Mesenchymal stem cell (in vitro differentiated cells and primary cell): ENCODE data around the gene TEKT5.

ENCODE experiments used
- DNase-seq: peaks from one replicate; pipeline ENCODE4 v3.0.0-alpha.2; 2013
- H2AFZ ChIP-seq: one replicate; pipeline ENCODE4 v1.6.1; 2013; ENCODE audit warnings: low read depth, mild to moderate bottlenecking, control low read depth, inconsistent platforms, low read length, moderate library complexity
- H2AK5ac ChIP-seq: 2 replicates; pipeline ENCODE4 v1.6.1; 2013; ENCODE audit warnings: low read length, moderate library complexity, mild to moderate bottlenecking, inconsistent platforms; ENCODE audit not compliant: severe bottlenecking
- H2BK120ac ChIP-seq: one replicate; pipeline ENCODE4 v1.6.1; 2013; ENCODE audit warnings: low read depth, mild to moderate bottlenecking, inconsistent platforms, low read length, moderate library complexity
- H2BK12ac ChIP-seq, 2 experiments: one replicate each; pipeline ENCODE4 v1.6.1; 2013; ENCODE audit warnings: inconsistent platforms in 2 of 2, low read length in 2 of 2, mild to moderate bottlenecking in 2 of 2, moderate library complexity in 2 of 2, control low read depth in 1 of 2
- H2BK15ac ChIP-seq: one replicate; pipeline ENCODE4 v1.6.1; 2013; ENCODE audit warnings: mild to moderate bottlenecking, low read depth, inconsistent platforms; ENCODE audit not compliant: poor library complexity, severe bottlenecking
- H2BK5ac ChIP-seq: 2 replicates; pipeline ENCODE4 v1.6.1; 2013; ENCODE audit warnings: low read depth, mild to moderate bottlenecking, low read length, control low read depth, inconsistent platforms; ENCODE audit not compliant: poor library complexity, severe bottlenecking
- H3K14ac ChIP-seq, 2 experiments: one replicate each; pipeline ENCODE4 v1.6.1; 2013; ENCODE audit warnings: inconsistent platforms in 2 of 2, low read length in 2 of 2, control low read depth in 1 of 2, mild to moderate bottlenecking in 1 of 2, moderate library complexity in 1 of 2
- H3K18ac ChIP-seq, 2 experiments: one replicate each; pipeline ENCODE4 v1.6.1; 2013; ENCODE audit warnings: inconsistent platforms in 2 of 2, low read length in 2 of 2, control low read depth in 1 of 2, low read depth in 1 of 2, mild to moderate bottlenecking in 1 of 2
- H3K23ac ChIP-seq, 2 experiments: one replicate each; pipeline ENCODE4 v1.6.1; 2013; ENCODE audit warnings: inconsistent platforms in 2 of 2, low read length in 2 of 2, mild to moderate bottlenecking in 2 of 2, moderate library complexity in 2 of 2, control low read depth in 1 of 2
- H3K27ac ChIP-seq: 2 replicates; pipeline ENCODE4 v1.5.1; 2013; ENCODE audit warnings: mild to moderate bottlenecking, moderate library complexity, low read length, control low read depth, inconsistent platforms; ENCODE audit not compliant: poor library complexity, severe bottlenecking
- H3K27me3 ChIP-seq, 2 experiments: 2 replicates each; pipeline versions ENCODE4 v1.6.1 to v1.7.0; 2013; ENCODE audit warnings: low read length in 2 of 2, mild to moderate bottlenecking in 2 of 2, moderate library complexity in 2 of 2, control low read depth in 1 of 2, inconsistent platforms in 1 of 2; ENCODE audit not compliant: control insufficient read depth in 1 of 2, insufficient read depth in 1 of 2
- H3K36me3 ChIP-seq, 2 experiments: 2 replicates each; pipeline versions ENCODE4 v1.6.1 to v1.7.0; 2013; ENCODE audit warnings: low read length in 2 of 2, control low read depth in 1 of 2, inconsistent platforms in 1 of 2, low read depth in 1 of 2, mild to moderate bottlenecking in 1 of 2; ENCODE audit not compliant: insufficient read depth in 2 of 2, control insufficient read depth in 1 of 2
- H3K4ac ChIP-seq, 2 experiments: one replicate each; pipeline ENCODE4 v1.6.1; 2013; ENCODE audit warnings: inconsistent platforms in 2 of 2, low read length in 2 of 2, mild to moderate bottlenecking in 2 of 2, moderate library complexity in 2 of 2, control low read depth in 1 of 2, low read depth in 1 of 2
- H3K4me1 ChIP-seq: 2 replicates; pipeline ENCODE4 v1.6.1; 2013; ENCODE audit warnings: low read depth, low read length, control low read depth; ENCODE audit not compliant: control insufficient read depth, insufficient read depth
- H3K4me2 ChIP-seq: 2 replicates; pipeline ENCODE4 v1.6.1; 2013; ENCODE audit warnings: low read length, mild to moderate bottlenecking, inconsistent platforms; ENCODE audit not compliant: poor library complexity, severe bottlenecking
- H3K4me3 ChIP-seq, 2 experiments: 2 replicates each; pipeline versions ENCODE4 v1.5.1 to v1.7.0; 2013; ENCODE audit warnings: low read length in 2 of 2, mild to moderate bottlenecking in 2 of 2, control low read depth in 1 of 2, low read depth in 1 of 2; ENCODE audit not compliant: insufficient read depth in 1 of 2
- H3K79me1 ChIP-seq: replicated peaks from 2 replicates; pipeline ENCODE4 v1.6.1; 2013; ENCODE audit warnings: mild to moderate bottlenecking, control low read depth, low read length, inconsistent platforms; ENCODE audit not compliant: poor library complexity, severe bottlenecking
- H3K9ac ChIP-seq: 2 replicates; pipeline ENCODE4 v1.7.0; 2013; ENCODE audit warnings: mild to moderate bottlenecking, low read length, moderate library complexity
- H3K9me3 ChIP-seq: 2 replicates; pipeline ENCODE4 v1.7.0; 2013; ENCODE audit warnings: mild to moderate bottlenecking, low read length; ENCODE audit not compliant: control insufficient read depth
- H4K8ac ChIP-seq: one replicate; pipeline ENCODE4 v1.6.1; 2013; ENCODE audit warnings: inconsistent platforms, mild to moderate bottlenecking, low read length, moderate library complexity
- H4K91ac ChIP-seq: one replicate; pipeline ENCODE4 v1.6.1; 2013; ENCODE audit warnings: mild to moderate bottlenecking, low read length, inconsistent platforms
- WGBS: methylation state at CpG from one replicate; pipeline ENCODE4 v1.1.7; 2013; ENCODE audit warnings: mixed read lengths; 5-methylcytosine and 5-hydroxymethylcytosine counted together

TEKT5 gene

GRCh38 chr16:10676284-10676683, 18.4 kb downstream of the TEKT5 start:
- no peak overlapping the region for H2AK5ac ChIP-seq
- no peak overlapping the region for H3K4ac ChIP-seq
- no peak overlapping the region for H3K23ac ChIP-seq
- H3K9ac ChIP-seq: no peak overlapping the region
- DNase-seq: no peak
- no peak overlapping the region for H3K4me2 ChIP-seq
- H2AFZ ChIP-seq: no peak overlapping the region
- no peak overlapping the region for H4K8ac ChIP-seq
- WGBS: 61% methylated on average over 6 of the region's 6 CpGs
- H2BK120ac ChIP-seq: no peak overlapping the region
- H3K79me1 ChIP-seq: no peaks in the 10 kb centered on the region
- no peaks in the 10 kb centered on the region for H3K4me1 ChIP-seq
- H3K4me3 ChIP-seq: no peak overlapping the region
- H3K27me3 ChIP-seq: peaks cover 6 to 29% of the 10 kb centered on the region in 2 experiments
- H3K18ac ChIP-seq: no peak overlapping the region
- no peak overlapping the region for H4K91ac ChIP-seq
- H3K14ac ChIP-seq: no peak overlapping the region
- no peaks in the 10 kb centered on the region for H3K9me3 ChIP-seq
- H2BK12ac ChIP-seq: no peak overlapping the region
- no peak overlapping the region for H2BK15ac ChIP-seq
- no peak overlapping the region for H3K27ac ChIP-seq
- no peak overlapping the region for H2BK5ac ChIP-seq
- H3K36me3 ChIP-seq: no peaks in the 10 kb centered on the region

- no peak overlapping the region for H2BK15ac ChIP-seq
- H3K9me3 ChIP-seq: no peaks in the 10 kb centered on the region
- no peak overlapping the region for H2BK5ac ChIP-seq
- no peak overlapping the region for H4K91ac ChIP-seq
- no peak for DNase-seq
- no peak overlapping the region for H2AFZ ChIP-seq
- no peak overlapping the region for H4K8ac ChIP-seq
- no peak overlapping the region for H3K9ac ChIP-seq
- H3K23ac ChIP-seq: no peak overlapping the region
- no peak overlapping the region for H3K27ac ChIP-seq
- H3K79me1 ChIP-seq: no peaks in the 10 kb centered on the region
- no peak overlapping the region for H3K14ac ChIP-seq
- no peak overlapping the region for H3K18ac ChIP-seq
- peaks cover 6 to 29% of the 10 kb centered on the region in 2 experiments for H3K27me3 ChIP-seq
- no peak overlapping the region for H2BK12ac ChIP-seq
- 78% methylated on average over 13 of the region's 13 CpGs for WGBS
- no peaks in the 10 kb centered on the region for H3K36me3 ChIP-seq
- no peak overlapping the region for H3K4me2 ChIP-seq
- no peak overlapping the region for H3K4me3 ChIP-seq
- no peak overlapping the region for H2BK120ac ChIP-seq
- no peaks in the 10 kb centered on the region for H3K4me1 ChIP-seq
- no peak overlapping the region for H2AK5ac ChIP-seq
- no peak overlapping the region for H3K4ac ChIP-seq
Measured at GRCh38 chr16:10675861-10676260, 18.9 kb downstream of the TEKT5 start.

- DNase-seq: no peak
- Histone ChIP-seq H3K23ac (no peak overlapping the region), H2BK12ac (no peak overlapping the region), H3K27me3 (peaks cover 6 to 27% of the 10 kb centered on the region in 2 experiments), H3K4me2 (no peak overlapping the region), H3K36me3 (no peaks in the 10 kb centered on the region), H3K14ac (no peak overlapping the region), H2BK120ac (no peak overlapping the region), H3K4me1 (no peaks in the 10 kb centered on the region), H2AFZ (no peak overlapping the region), H3K4ac (no peak overlapping the region), H2BK15ac (no peak overlapping the region), H4K8ac (no peak overlapping the region), H3K9me3 (no peaks in the 10 kb centered on the region), H4K91ac (no peak overlapping the region), H3K9ac (no peak overlapping the region), H3K27ac (no peak overlapping the region), H3K18ac (no peak overlapping the region), H3K79me1 (no peaks in the 10 kb centered on the region), H2BK5ac (no peak overlapping the region), H3K4me3 (no peak overlapping the region), H2AK5ac (no peak overlapping the region)
- WGBS: 90% methylated on average over 11 of the region's 11 CpGs
Measured at GRCh38 chr16:10675216-10675615, 19.5 kb downstream of the TEKT5 start.

- Histone ChIP-seq H2BK12ac (no peak overlapping the region), H3K23ac (no peak overlapping the region), H3K4me1 (no peaks in the 10 kb centered on the region), H3K4me2 (no peak overlapping the region), H3K9ac (no peak overlapping the region), H3K9me3 (no peaks in the 10 kb centered on the region), H2AFZ (no peak overlapping the region), H3K27me3 (peaks cover 6 to 8% of the 10 kb centered on the region in 2 experiments), H2BK120ac (no peak overlapping the region), H2AK5ac (no peak overlapping the region), H2BK15ac (no peak overlapping the region), H3K79me1 (no peaks in the 10 kb centered on the region), H3K18ac (no peak overlapping the region), H3K36me3 (no peaks in the 10 kb centered on the region), H3K27ac (no peak overlapping the region), H2BK5ac (no peak overlapping the region), H3K4ac (no peak overlapping the region), H4K91ac (no peak overlapping the region), H3K14ac (no peak overlapping the region), H4K8ac (no peak overlapping the region), H3K4me3 (no peak overlapping the region)
- no peak for DNase-seq
- 15% methylated on average over 2 of the region's 4 CpGs for WGBS
Measured at GRCh38 chr16:10671729-10672128, 23.0 kb downstream of the TEKT5 start.
